SK-N-SH (cell line): ENCODE measurements around the gene ECEL1. TPM values are rescaled to one million over a fixed set of nuclear protein-coding genes. Genes with fewer than 3 reads are reported as not detected.
A peak's percentile ranks its signal among the peaks of the same experiment; 100 is the strongest.

ENCODE experiments used
- CTCF ChIA-PET: fragments of 300-600, 350-600 bp; formaldehyde crosslinking; extraction: SDS; loops from one replicate; lab custom pipeline; 2021; lab: Yijun Ruan, JAX
- POLR2A ChIA-PET: fragments of 350-600 bp; sonication (Branson Sonifier 250); formaldehyde crosslinking; extraction: SDS; loops from one replicate; lab custom pipeline; 2020; ENCODE audit warnings: antibody characterized with exemption, inconsistent platforms; lab: Yijun Ruan, JAX
- DNase-seq: peaks from one replicate; pipeline ENCODE4 v3.0.0; 2012
- H2AFZ ChIP-seq: fragments of 200-600 bp; sonication (generic); 2 replicates; pipeline ENCODE4 v1.8.1; 2016; ENCODE audit warnings: antibody characterized with exemption, mild to moderate bottlenecking, low read depth
- H3F3A ChIP-seq: fragments of 200-600 bp; sonication (generic); replicated peaks from 2 replicates; pipeline ENCODE3; 2016; ENCODE audit warnings: antibody characterized with exemption, mild to moderate bottlenecking; ENCODE audit not compliant: insufficient read depth
- H3K27ac ChIP-seq, 2 experiments: fragments of 200-500 bp in 1 of 2; fragments of 200-600 bp in 1 of 2; sonication (Bioruptor generic) in 1 of 2; sonication (generic), shearing (Covaris generic) in 1 of 2; 2 replicates each; pipeline versions ENCODE4 v1.5.1 to v1.6.1; 2014 to 2016; ENCODE audit warnings: low read depth in 2 of 2, inconsistent platforms in 1 of 2, low read length in 1 of 2, mild to moderate bottlenecking in 1 of 2, mixed read lengths in 1 of 2
- H3K27me3 ChIP-seq: fragments of 200-600 bp; sonication (generic), shearing (Covaris generic); 2 replicates; pipeline ENCODE4 v1.6.1; 2016; ENCODE audit warnings: mixed run types; ENCODE audit not compliant: insufficient read depth
- H3K36me3 ChIP-seq, 2 experiments: fragments of 200-500 bp in 1 of 2; fragments of 200-600 bp in 1 of 2; sonication (Bioruptor generic) in 1 of 2; sonication (generic) in 1 of 2; replicated peaks in 1 of 2; 2 replicates each; pipeline versions ENCODE3 to v1.5.1; 2014 to 2016; ENCODE audit warnings: low read length in 1 of 2, mild to moderate bottlenecking in 1 of 2; ENCODE audit not compliant: insufficient read depth in 2 of 2, control insufficient read depth in 1 of 2
- H3K4me1 ChIP-seq, 2 experiments: fragments of 200-500 bp in 1 of 2; fragments of 200-600 bp in 1 of 2; sonication (Bioruptor generic) in 1 of 2; sonication (generic), shearing (Covaris generic) in 1 of 2; 2 replicates each; pipeline versions ENCODE4 v1.5.1 to v1.6.1; 2014 to 2016; ENCODE audit warnings: low read depth in 1 of 2, low read length in 1 of 2, mixed run types in 1 of 2; ENCODE audit not compliant: insufficient read depth in 2 of 2, control insufficient read depth in 1 of 2
- H3K4me2 ChIP-seq: fragments of 200-600 bp; sonication (generic), shearing (Covaris generic); 2 replicates; pipeline ENCODE4 v1.6.1; 2017; ENCODE audit warnings: mixed run types
- H3K4me3 ChIP-seq, 2 experiments: fragments of 200-500 bp in 1 of 2; fragments of 200-600 bp in 1 of 2; sonication (Bioruptor generic) in 1 of 2; sonication (generic), shearing (Covaris generic) in 1 of 2; 2 replicates each; pipeline versions ENCODE4 v1.5.1 to v1.8.1; 2014 to 2016; ENCODE audit warnings: low read depth in 2 of 2, inconsistent platforms in 1 of 2, low read length in 1 of 2, mild to moderate bottlenecking in 1 of 2, mixed read lengths in 1 of 2, moderate library complexity in 1 of 2
- H3K79me2 ChIP-seq: fragments of 200-600 bp; sonication (generic); 2 replicates; pipeline ENCODE4 v1.8.1; 2017; ENCODE audit warnings: mild to moderate bottlenecking; ENCODE audit not compliant: insufficient read depth
- H3K9ac ChIP-seq: fragments of 200-600 bp; sonication (generic); 2 replicates; pipeline ENCODE4 v1.6.1; 2017; ENCODE audit warnings: mixed run types
- H3K9me2 ChIP-seq: fragments of 200-600 bp; sonication (generic); 2 replicates; pipeline ENCODE4 v1.6.1; 2017; ENCODE audit warnings: mixed run types
- H3K9me3 ChIP-seq: fragments of 200-600 bp; sonication (generic); 2 replicates; pipeline ENCODE4 v1.6.1; 2017; ENCODE audit warnings: mixed run types, mild to moderate bottlenecking, moderate library complexity
- H4K20me1 ChIP-seq: fragments of 200-600 bp; sonication (generic); 2 replicates; pipeline ENCODE4 v1.6.1; 2017; ENCODE audit warnings: mild to moderate bottlenecking, mixed run types; ENCODE audit not compliant: insufficient read depth
- CHD2 ChIP-seq: fragments of 150-350 bp; IDR thresholded peaks from 2 replicates; pipeline ENCODE4 v1.6.1; 2018; ENCODE audit warnings: low read length; ENCODE audit not compliant: partially characterized antibody
- CTCF ChIP-seq: fragments of 200-600 bp; sonication (generic); IDR thresholded peaks from 2 replicates; pipeline ENCODE4 v1.6.1; 2017; ENCODE audit warnings: antibody characterized with exemption, mild to moderate bottlenecking, moderate library complexity
- FOXJ3 ChIP-seq: sonication (generic); formaldehyde crosslinking; IDR thresholded peaks from 2 replicates; pipeline ENCODE4 v1.5.1; 2020; ENCODE audit warnings: mild to moderate bottlenecking, missing genetic modification reagents
- FOXM1 ChIP-seq: IDR thresholded peaks from 2 replicates; pipeline ENCODE4 v1.4.0; 2012; ENCODE audit warnings: low read depth, mild to moderate bottlenecking
- GATA2 ChIP-seq: sonication (generic); formaldehyde crosslinking; IDR thresholded peaks from 2 replicates; pipeline ENCODE4 v1.5.0; 2020; ENCODE audit warnings: mild to moderate bottlenecking, missing genetic modification reagents
- MAX ChIP-seq: IDR thresholded peaks from 2 replicates; pipeline ENCODE4 v1.4.0; 2012; ENCODE audit warnings: low read depth
- MXI1 ChIP-seq: IDR thresholded peaks from 2 replicates; pipeline ENCODE4 v1.6.1; 2012; ENCODE audit warnings: mild to moderate bottlenecking, low read depth, low read length, improper control_type of control experiment
- NFIC ChIP-seq: IDR thresholded peaks from 2 replicates; pipeline ENCODE4 v1.4.0; 2012; ENCODE audit warnings: borderline replicate concordance
- POLR2AphosphoS5 ChIP-seq: IDR thresholded peaks from 2 replicates; pipeline ENCODE4 v1.6.1; 2012; ENCODE audit warnings: low read depth, low read length
- RAD21 ChIP-seq: IDR thresholded peaks from 2 replicates; pipeline ENCODE4 v1.6.1; 2012; ENCODE audit warnings: mild to moderate bottlenecking, low read length
- RXRA ChIP-seq: IDR thresholded peaks from 2 replicates; pipeline ENCODE4 v1.4.0; 2012; ENCODE audit warnings: low read depth, mild to moderate bottlenecking, borderline replicate concordance
- TAF1 ChIP-seq: IDR thresholded peaks from 2 replicates; pipeline ENCODE4 v1.6.1; 2012; ENCODE audit warnings: low read depth, mild to moderate bottlenecking, low read length, moderate library complexity, borderline replicate concordance
- WGBS: methylation state at CpG from one replicate; pipeline ENCODE4 v1.1.6; 2017; ENCODE audit warnings: low lambda C conversion rate; 5-methylcytosine and 5-hydroxymethylcytosine counted together
- polyA plus RNA-seq, 3 experiments: library from polyadenylated mRNA; depleted of rRNA; stranded (reverse); fragments of >200 nt; gene quantifications; 2 replicates each; pipeline ENCODE4 v1.2.3, GENCODE V29; 2012

ECEL1 gene
- polyA plus RNA-seq, 1 of the 3 experiments (the other 2 are of a cell fraction) = not detected

DNA sequence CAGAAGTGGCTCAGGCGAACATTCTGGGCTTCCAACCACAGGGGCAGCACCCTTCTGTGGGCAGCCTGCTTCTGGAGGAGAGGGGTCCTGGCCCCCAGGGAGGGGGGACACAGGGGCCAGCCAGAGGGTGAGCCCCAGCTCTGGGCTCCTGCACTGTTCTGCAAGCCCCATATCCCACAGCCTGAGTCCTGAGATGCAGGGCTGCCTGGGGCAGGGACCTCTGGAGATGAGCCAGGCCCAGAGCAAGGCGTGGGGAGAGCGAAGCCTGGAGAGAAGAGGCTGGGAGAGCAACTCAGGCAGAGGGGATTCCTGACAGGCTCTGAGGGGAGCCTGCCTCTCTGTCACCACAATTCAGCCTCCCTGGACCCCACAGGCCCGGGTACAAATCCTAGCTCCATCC is 19.1 kb upstream of the ECEL1 start:
- TF ChIP-seq FOXM1 (no peak), RXRA (no peak), NFIC (no peak), MXI1 (no peak), MAX (no peak), FOXJ3 (CRISPR knock-in tag) (no peak), TAF1 (no peak), POLR2AphosphoS5 (no peak)
- WGBS = 74% methylated on average over 3 of the region's 4 CpGs
- H3K9me3 ChIP-seq = no peaks in the 10 kb centered on the region
- H3F3A ChIP-seq = no peaks in the 10 kb centered on the region
- H3K79me2 ChIP-seq = no peaks in the 10 kb centered on the region
- DNase-seq = peak; percentile 70
- POLR2A ChIA-PET = no interaction called here
- H3K27ac ChIP-seq = no peak overlapping the region
- CTCF ChIA-PET = interaction anchor here (3.1 kb wide), 1 partner anchor 15 kb away, joined by 11 read pairs; no protein-coding TSS in a partner anchor
- H3K4me1 ChIP-seq = peaks cover 0 to 45% of the 10 kb centered on the region in 2 experiments; a peak in 1 of 4 replicates
- H3K4me3 ChIP-seq = no peak overlapping the region
- no peaks in the 10 kb centered on the region for H3K9me2 ChIP-seq
- H2AFZ ChIP-seq = no peak overlapping the region
- peaks cover 30% of the 10 kb centered on the region for H3K27me3 ChIP-seq
- no peak overlapping the region for H3K9ac ChIP-seq
- no peaks in the 10 kb centered on the region for H4K20me1 ChIP-seq
- no peaks in the 10 kb centered on the region for H3K36me3 ChIP-seq
- H3K4me2 ChIP-seq = no peak overlapping the region

GRCh38 chr2:232505856-232506255 is 18.2 kb upstream of the ECEL1 start:
- Histone ChIP-seq H3K79me2 (no peaks in the 10 kb centered on the region), H3K9me3 (no peaks in the 10 kb centered on the region), H3K27me3 (peaks cover 23% of the 10 kb centered on the region), H2AFZ (no peak overlapping the region), H3K9me2 (no peaks in the 10 kb centered on the region), H3K36me3 (no peaks in the 10 kb centered on the region), H4K20me1 (no peaks in the 10 kb centered on the region), H3K4me2 (no peak overlapping the region), H3K4me1 (peaks cover 0 to 45% of the 10 kb centered on the region in 2 experiments; a peak in 1 of 4 replicates), H3F3A (no peaks in the 10 kb centered on the region), H3K27ac (peak overlapping the region in 1 of 2 experiments; percentile 26; a peak in 1 of 4 replicates), H3K9ac (no peak overlapping the region), H3K4me3 (no peak overlapping the region)
- DNase-seq = peak; percentile 82
- TF ChIP-seq FOXM1 = no peak
- peak; percentile 64 for TF ChIP-seq GATA2 (CRISPR knock-in tag)
- TF ChIP-seq RAD21 = no peak
- no peak for TF ChIP-seq CHD2
- TF ChIP-seq NFIC = no peak
- no peak for TF ChIP-seq CTCF
- no peak for TF ChIP-seq RXRA
- 20% methylated on average over 7 of the region's 10 CpGs for WGBS
- POLR2A ChIA-PET = no interaction called here
- CTCF ChIA-PET = interaction anchor here (0.7 to 3.1 kb wide), 3 partner anchors 16 to 59 kb away, joined by 3 to 11 read pairs (median 4); no protein-coding TSS in a partner anchor
